Mesothelial cell of epicardium (in vitro differentiated cells): ENCODE data around the gene GNAT2. TPM values are rescaled to one million over a fixed set of nuclear protein-coding genes. Genes with fewer than 3 reads are reported as not detected.
A peak's percentile ranks its signal among the peaks of the same experiment; 100 is the strongest.

ENCODE experiments used
- DNase-seq, 2 experiments: peaks; one replicate each; pipeline ENCODE4 v3.0.0; 2021; ENCODE audit warnings: low spot score in 2 of 2; ENCODE audit not compliant: unreplicated experiment in 2 of 2
- H3K27ac Mint-ChIP-seq: 2 replicates; pipeline ENCODE4 v1.8.0; 2021; ENCODE audit warnings: mixed read lengths
- H3K27me3 Mint-ChIP-seq: 2 replicates; pipeline ENCODE4 v1.8.0; 2021; ENCODE audit warnings: low read depth, mixed read lengths
- H3K36me3 Mint-ChIP-seq: 2 replicates; pipeline ENCODE4 v1.8.0; 2021; ENCODE audit warnings: mixed read lengths
- H3K4me1 Mint-ChIP-seq: 2 replicates; pipeline ENCODE4 v1.8.0; 2021; ENCODE audit warnings: mixed read lengths
- H3K4me3 Mint-ChIP-seq: 2 replicates; pipeline ENCODE4 v1.8.0; 2021; ENCODE audit warnings: mild to moderate bottlenecking, moderate library complexity, mixed read lengths
- H3K9me3 Mint-ChIP-seq: 2 replicates; pipeline ENCODE4 v1.8.0; 2021; ENCODE audit warnings: mixed read lengths
- CTCF ChIP-seq: fragments of 200-600 bp; sonication (generic); IDR thresholded peaks from one replicate; pipeline ENCODE4 v1.5.0; 2021; ENCODE audit warnings: antibody characterized with exemption; ENCODE audit not compliant: unreplicated experiment
- total RNA-seq: library from RNA; stranded (reverse); gene quantifications from 3 replicates; pipeline ENCODE4 v1.2.1, GENCODE V29; 2021

The GNAT2 gene
- total RNA-seq, 1 donor from 2014 or later = not detected

- peak overlapping the region; percentile 93 for H3K4me3 Mint-ChIP-seq
- peaks cover 52% of the 10 kb centered on the region for H3K4me1 Mint-ChIP-seq
- no peaks in the 10 kb centered on the region for H3K9me3 Mint-ChIP-seq
- no peak for TF ChIP-seq CTCF
- H3K27ac Mint-ChIP-seq = peak overlapping the region; percentile 97
- no peaks in the 10 kb centered on the region for H3K27me3 Mint-ChIP-seq
- no peaks in the 10 kb centered on the region for H3K36me3 Mint-ChIP-seq
- DNase-seq = peak; percentile 82 to 87
Measured at GRCh38 chr1:109620841-109621286, 1.4 kb upstream of the GNAT2 start.

DNA sequence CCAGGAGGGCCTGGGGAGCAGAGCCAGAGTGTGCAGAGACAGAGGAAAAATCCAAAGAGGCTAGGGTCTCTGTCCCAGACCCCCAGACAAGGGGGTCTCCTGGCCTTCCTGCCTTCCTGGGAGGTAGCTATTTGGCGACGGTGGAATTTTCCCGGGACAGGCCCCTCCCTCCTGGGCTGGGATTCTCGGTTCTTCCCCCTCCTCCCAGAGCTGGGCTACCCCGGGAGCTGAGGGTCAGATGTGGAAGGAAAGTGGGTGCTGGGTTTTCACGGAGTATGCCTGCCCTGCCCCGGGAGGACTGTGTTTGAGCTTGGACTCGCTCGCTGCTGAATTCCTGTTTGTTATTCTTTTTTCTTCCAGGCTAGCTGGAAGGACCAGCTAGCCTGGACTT, 980 bp upstream of the GNAT2 start:
- Mint-ChIP-seq H3K36me3 (no peaks in the 10 kb centered on the region), H3K9me3 (no peaks in the 10 kb centered on the region), H3K4me1 (peaks cover 53% of the 10 kb centered on the region), H3K27ac (peak overlapping the region; percentile 97), H3K27me3 (no peaks in the 10 kb centered on the region), H3K4me3 (peak overlapping the region; percentile 93)
- peak in 1 of 2 experiments; percentile 51 for DNase-seq
- no peak for TF ChIP-seq CTCF

DNA sequence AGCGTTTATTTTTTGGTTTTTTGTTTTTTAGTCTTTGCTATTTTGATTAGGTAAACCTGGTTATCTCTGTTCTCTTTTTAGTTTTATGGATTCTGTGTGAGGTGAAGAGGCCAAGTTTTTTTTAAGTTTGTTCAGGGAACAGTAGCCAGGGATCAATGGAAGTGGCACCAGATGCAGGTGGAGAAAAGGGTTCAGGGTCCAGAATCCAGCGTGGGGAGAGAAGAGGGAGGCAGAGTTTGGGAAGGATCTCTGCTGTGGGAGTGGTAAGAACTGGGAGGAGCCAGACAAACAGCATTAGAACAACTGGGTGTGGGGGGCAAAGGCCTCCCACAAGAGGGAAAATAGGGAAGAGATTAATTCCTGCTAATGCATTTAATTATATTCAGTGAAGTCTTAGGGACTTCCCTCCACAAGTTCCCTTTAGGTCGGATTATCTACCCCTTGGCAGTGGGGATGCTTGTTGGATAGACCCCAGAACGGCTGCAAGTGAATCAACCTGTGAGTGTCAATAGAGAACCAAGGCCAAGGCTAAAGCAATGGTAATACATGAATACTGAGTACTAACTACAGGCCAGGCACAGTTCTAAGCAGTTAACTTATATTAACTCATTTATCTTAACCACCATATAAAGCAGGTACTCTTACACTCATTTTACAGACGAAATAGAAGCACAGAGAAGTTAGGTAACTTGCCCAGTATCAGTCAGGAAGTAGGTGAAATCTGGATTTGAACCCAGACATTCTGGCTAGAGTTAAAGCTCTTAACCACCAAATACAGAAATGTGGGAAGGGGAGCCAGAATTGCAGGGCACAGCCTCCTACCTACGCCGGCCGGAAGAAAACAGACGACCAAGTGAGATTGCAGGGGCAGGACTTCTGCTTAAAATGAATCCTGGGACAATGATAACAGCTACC, 498 bp downstream of the GNAT2 start:
- no peak for DNase-seq
- peak overlapping the region; percentile 93 for H3K4me3 Mint-ChIP-seq
- H3K27me3 Mint-ChIP-seq = no peaks in the 10 kb centered on the region
- no peak for TF ChIP-seq CTCF
- peaks cover 53% of the 10 kb centered on the region for H3K4me1 Mint-ChIP-seq
- no peaks in the 10 kb centered on the region for H3K9me3 Mint-ChIP-seq
- H3K36me3 Mint-ChIP-seq = no peaks in the 10 kb centered on the region
- H3K27ac Mint-ChIP-seq = peak overlapping the region; percentile 97

- H3K4me1 Mint-ChIP-seq = peaks cover 38% of the 10 kb centered on the region
- H3K27me3 Mint-ChIP-seq = no peaks in the 10 kb centered on the region
- H3K4me3 Mint-ChIP-seq = no peak overlapping the region
- no peak for TF ChIP-seq CTCF
- no peaks in the 10 kb centered on the region for H3K9me3 Mint-ChIP-seq
- no peaks in the 10 kb centered on the region for H3K36me3 Mint-ChIP-seq
- H3K27ac Mint-ChIP-seq = no peak overlapping the region
- no peak for DNase-seq
Measured at GRCh38 chr1:109617291-109617801, 2.1 kb downstream of the GNAT2 start.

DNA sequence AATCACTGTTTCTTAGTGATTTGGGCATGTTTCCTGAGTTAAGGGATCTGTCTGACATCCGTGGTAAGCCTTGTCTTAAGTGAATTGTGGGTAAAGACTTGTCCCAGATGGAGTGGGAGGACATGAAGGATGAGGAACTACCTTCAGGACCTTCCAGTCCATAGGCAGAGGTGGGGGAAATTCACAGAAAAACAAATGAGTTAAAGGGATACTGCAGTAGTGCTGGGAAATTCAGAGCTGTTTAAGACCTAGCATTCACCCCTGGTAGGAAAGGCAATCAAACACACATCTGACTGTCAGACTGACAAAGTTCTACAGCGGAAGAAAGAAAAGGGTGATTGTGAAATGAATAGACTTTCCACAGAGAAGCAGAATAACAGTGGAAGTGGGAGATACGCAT, 3.0 kb downstream of the GNAT2 start:
- H3K4me1 Mint-ChIP-seq = peaks cover 28% of the 10 kb centered on the region
- no peak for DNase-seq

More for the DNA sequence above, 3.0 kb downstream of the GNAT2 start:
- peak overlapping the region; percentile 5 for H3K27ac Mint-ChIP-seq
- H3K36me3 Mint-ChIP-seq = no peaks in the 10 kb centered on the region
- TF ChIP-seq CTCF = no peak
- no peaks in the 10 kb centered on the region for H3K9me3 Mint-ChIP-seq
- H3K4me3 Mint-ChIP-seq = no peak overlapping the region
- H3K27me3 Mint-ChIP-seq = no peaks in the 10 kb centered on the region
